ENCODE results near the gene KCNH1.
"Not testable (repeated sequence)": the region's sequence is repeated elsewhere in the genome, so short reads cannot be mapped to it uniquely, and the experiment has no call there.

Gene KCNH1

GRCh38 chr1:210676539-210676938 is 457.4 kb downstream of the KCNH1 start:
- DNase-seq = no peak

GRCh38 chr1:210674151-210674550 is 459.8 kb downstream of the KCNH1 start:
- no peak for DNase-seq

GRCh38 chr1:210669951-210670350 is 464.0 kb downstream of the KCNH1 start:
- DNase-seq = no peak

- DNase-seq = peak; percentile 9
Observed at GRCh38 chr1:210663730-210664573, 470.0 kb downstream of the KCNH1 start.

- no peak for DNase-seq
Observed at GRCh38 chr1:210662291-210663050, 471.5 kb downstream of the KCNH1 start.

- DNase-seq = not testable (repeated sequence)
Observed at GRCh38 chr1:210661520-210661919, 472.4 kb downstream of the KCNH1 start.

GRCh38 chr1:210657806-210658205 is 476.1 kb downstream of the KCNH1 start:
- DNase-seq = no peak

- DNase-seq = no peak
Observed at GRCh38 chr1:210655511-210655910, 478.4 kb downstream of the KCNH1 start.

- no peak for DNase-seq
Observed at GRCh38 chr1:210654176-210654981, 479.6 kb downstream of the KCNH1 start.

GRCh38 chr1:210653771-210654170 is 480.2 kb downstream of the KCNH1 start:
- DNase-seq = no peak

- DNase-seq = no peak
Observed at GRCh38 chr1:210652329-210652954, 481.5 kb downstream of the KCNH1 start.

- no peak for DNase-seq
Observed at GRCh38 chr1:210650403-210650802, 483.5 kb downstream of the KCNH1 start.

- no peak for DNase-seq
Observed at GRCh38 chr1:210648588-210649269, 485.2 kb downstream of the KCNH1 start.

- DNase-seq = peak; percentile 19
Observed at GRCh38 chr1:210647406-210648333, 486.3 kb downstream of the KCNH1 start.

GRCh38 chr1:210646258-210646616 is 487.7 kb downstream of the KCNH1 start:
- DNase-seq = no peak

- DNase-seq = no peak
Observed at GRCh38 chr1:210645582-210646257, 488.2 kb downstream of the KCNH1 start.

- DNase-seq = no peak
Observed at GRCh38 chr1:210641582-210641981, 492.4 kb downstream of the KCNH1 start.

- DNase-seq = no peak
Observed at GRCh38 chr1:210635108-210635507, 498.8 kb downstream of the KCNH1 start.

- DNase-seq = no peak
Observed at GRCh38 chr1:210633636-210634035, 500.3 kb downstream of the KCNH1 start.

GRCh38 chr1:210633140-210633539 is 500.8 kb downstream of the KCNH1 start:
- no peak for DNase-seq
